Activated T-cell treated with anti-CD3 and anti-CD28 coated beads for 1 hour (primary cell): Measurements from ENCODE around the gene CIZ1.
A peak's percentile ranks its signal among the peaks of the same experiment; 100 is the strongest.
"Not testable (repeated sequence)": the region's sequence is repeated elsewhere in the genome, so short reads cannot be mapped to it uniquely, and the experiment has no call there.

Experiments
- DNase-seq: peaks from one replicate; pipeline ENCODE4 v3.0.0-alpha.2; 2020; ENCODE audit warnings: low read depth

The CIZ1 gene

GRCh38 chr9:128191406-128192046, at the start of gene CIZ1:
TSS of gene CIZ1 (minus strand) at chr9:128191572. CDS start at chr9:128190857, 715 bp downstream.
- DNase-seq: peak; percentile 68

GRCh38 chr9:128233817-128234406, 42.5 kb upstream of the CIZ1 start:
- DNase-seq: no peak

GRCh38 chr9:128232528-128233428, 41.4 kb upstream of the CIZ1 start:
- DNase-seq: no peak

GRCh38 chr9:128231638-128232527, 40.5 kb upstream of the CIZ1 start:
- no peak for DNase-seq

- not testable (repeated sequence) for DNase-seq
Observed at GRCh38 chr9:128230897-128231296, 39.5 kb upstream of the CIZ1 start.

GRCh38 chr9:128226412-128226801, 35.0 kb upstream of the CIZ1 start:
- DNase-seq: no peak

GRCh38 chr9:128225770-128226411, 34.5 kb upstream of the CIZ1 start:
- no peak for DNase-seq

GRCh38 chr9:128224877-128225276, 33.5 kb upstream of the CIZ1 start:
- no peak for DNase-seq

- DNase-seq: no peak
Observed at GRCh38 chr9:128222880-128223670, 31.7 kb upstream of the CIZ1 start.

GRCh38 chr9:128222026-128222425, 30.7 kb upstream of the CIZ1 start:
- no peak for DNase-seq

GRCh38 chr9:128219831-128220230, 28.5 kb upstream of the CIZ1 start:
- DNase-seq: no peak

- DNase-seq: peak; percentile 86
Observed at GRCh38 chr9:128218518-128219389, 27.4 kb upstream of the CIZ1 start.

- DNase-seq: no peak
Observed at GRCh38 chr9:128218172-128218517, 26.8 kb upstream of the CIZ1 start.

- no peak for DNase-seq
Observed at GRCh38 chr9:128216781-128217553, 25.6 kb upstream of the CIZ1 start.

GRCh38 chr9:128215491-128216409, 24.4 kb upstream of the CIZ1 start:
- no peak for DNase-seq

- DNase-seq: no peak
Observed at GRCh38 chr9:128214571-128215490, 23.5 kb upstream of the CIZ1 start.
